ENCODE data around the gene B9D1. TPM values are rescaled to one million over a fixed set of nuclear protein-coding genes. Genes with fewer than 3 reads are reported as not detected.

The B9D1 gene
- total and polyA plus RNA-seq, 2 of the 13 experiments (the other 11 are each of a cell fraction or from before 2014, with no cell fraction given): 27.7 to 31.1 TPM

DNA sequence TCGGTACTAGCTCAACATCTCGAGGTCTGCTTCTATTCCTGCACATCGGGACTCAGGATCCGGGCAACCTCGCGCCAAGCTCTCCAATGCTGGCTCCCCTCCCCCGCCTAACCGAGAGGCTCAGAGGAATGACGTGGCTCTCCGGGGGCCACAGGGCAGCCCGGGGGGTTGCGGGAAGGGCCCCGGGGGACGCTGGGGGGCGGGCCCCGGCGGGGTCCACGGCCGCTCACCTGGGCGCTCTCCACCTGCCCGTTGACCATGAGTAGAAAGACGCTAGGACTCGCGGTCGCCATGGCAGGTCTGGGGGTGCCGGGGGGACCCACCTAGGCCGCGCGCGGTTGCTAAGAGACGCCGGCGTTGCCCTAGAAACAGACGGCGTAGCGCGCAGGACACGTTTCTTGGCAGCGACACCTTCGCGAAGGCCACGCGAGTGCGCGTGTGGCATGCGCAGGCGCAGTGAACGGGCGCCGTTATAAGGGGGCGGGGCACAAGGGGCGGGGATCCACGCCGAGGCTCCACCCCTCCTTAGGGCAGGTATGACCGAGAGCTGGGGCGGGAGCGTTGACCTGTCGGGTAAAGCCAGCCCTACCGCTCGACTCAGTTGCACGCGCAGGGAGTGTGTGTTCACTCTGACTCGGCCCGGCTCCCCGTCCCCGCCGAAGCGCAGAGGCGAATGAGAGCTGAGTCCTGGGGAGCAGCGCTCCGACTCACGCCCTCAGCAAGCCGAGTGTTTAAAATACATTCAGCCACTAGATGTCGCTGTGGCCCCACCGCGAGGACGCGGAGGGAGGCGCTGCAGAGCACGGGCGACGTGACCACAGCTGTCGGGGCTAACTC lies at the start of gene B9D1 (continued):
- peak; percentile 30 for TF ChIP-seq ASH2L (IDR thresholded peaks at IDR 0.05; ENCODE audit: insufficient read length, low read depth, low read length)
- TF ChIP-seq RBFOX2 (IDR thresholded peaks at IDR 0.05; ENCODE audit: low read depth, low read length): peak; percentile 79
- TF ChIP-seq, protein P1, sequence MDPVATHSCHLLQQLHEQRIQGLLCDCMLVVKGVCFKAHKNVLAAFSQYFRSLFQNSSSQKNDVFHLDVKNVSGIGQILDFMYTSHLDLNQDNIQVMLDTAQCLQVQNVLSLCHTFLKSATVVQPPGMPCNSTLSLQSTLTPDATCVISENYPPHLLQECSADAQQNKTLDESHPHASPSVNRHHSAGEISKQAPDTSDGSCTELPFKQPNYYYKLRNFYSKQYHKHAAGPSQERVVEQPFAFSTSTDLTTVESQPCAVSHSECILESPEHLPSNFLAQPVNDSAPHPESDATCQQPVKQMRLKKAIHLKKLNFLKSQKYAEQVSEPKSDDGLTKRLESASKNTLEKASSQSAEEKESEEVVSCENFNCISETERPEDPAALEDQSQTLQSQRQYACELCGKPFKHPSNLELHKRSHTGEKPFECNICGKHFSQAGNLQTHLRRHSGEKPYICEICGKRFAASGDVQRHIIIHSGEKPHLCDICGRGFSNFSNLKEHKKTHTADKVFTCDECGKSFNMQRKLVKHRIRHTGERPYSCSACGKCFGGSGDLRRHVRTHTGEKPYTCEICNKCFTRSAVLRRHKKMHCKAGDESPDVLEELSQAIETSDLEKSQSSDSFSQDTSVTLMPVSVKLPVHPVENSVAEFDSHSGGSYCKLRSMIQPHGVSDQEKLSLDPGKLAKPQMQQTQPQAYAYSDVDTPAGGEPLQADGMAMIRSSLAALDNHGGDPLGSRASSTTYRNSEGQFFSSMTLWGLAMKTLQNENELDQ (CRISPR knock-in tag; IDR thresholded peaks at IDR 0.05; ENCODE audit: borderline replicate concordance): no peak
- TF ChIP-seq, protein P2, sequence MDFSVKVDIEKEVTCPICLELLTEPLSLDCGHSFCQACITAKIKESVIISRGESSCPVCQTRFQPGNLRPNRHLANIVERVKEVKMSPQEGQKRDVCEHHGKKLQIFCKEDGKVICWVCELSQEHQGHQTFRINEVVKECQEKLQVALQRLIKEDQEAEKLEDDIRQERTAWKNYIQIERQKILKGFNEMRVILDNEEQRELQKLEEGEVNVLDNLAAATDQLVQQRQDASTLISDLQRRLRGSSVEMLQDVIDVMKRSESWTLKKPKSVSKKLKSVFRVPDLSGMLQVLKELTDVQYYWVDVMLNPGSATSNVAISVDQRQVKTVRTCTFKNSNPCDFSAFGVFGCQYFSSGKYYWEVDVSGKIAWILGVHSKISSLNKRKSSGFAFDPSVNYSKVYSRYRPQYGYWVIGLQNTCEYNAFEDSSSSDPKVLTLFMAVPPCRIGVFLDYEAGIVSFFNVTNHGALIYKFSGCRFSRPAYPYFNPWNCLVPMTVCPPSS (IDR thresholded peaks at IDR 0.05): no peak
- TF ChIP-seq CBX5 (CRISPR knock-in tag; IDR thresholded peaks at IDR 0.05; ENCODE audit: borderline replicate concordance): peak; percentile 71; the same call in 1 of the 2 replicates
- no peak for TF ChIP-seq KDM6A (CRISPR knock-in tag; IDR thresholded peaks at IDR 0.05; ENCODE audit: low read depth)
- TF ChIP-seq GABPA (IDR thresholded peaks at IDR 0.05; ENCODE audit: low read depth, low read length): no peak
- no peak for TF ChIP-seq GABPA (CRISPR knock-in tag; IDR thresholded peaks at IDR 0.05; ENCODE audit: low read depth)
- TF ChIP-seq, protein P3, sequence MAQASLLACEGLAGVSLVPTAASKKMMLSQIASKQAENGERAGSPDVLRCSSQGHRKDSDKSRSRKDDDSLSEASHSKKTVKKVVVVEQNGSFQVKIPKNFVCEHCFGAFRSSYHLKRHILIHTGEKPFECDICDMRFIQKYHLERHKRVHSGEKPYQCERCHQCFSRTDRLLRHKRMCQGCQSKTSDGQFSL (CRISPR knock-in tag; IDR thresholded peaks at IDR 0.05): no peak
- 0 out of 2 replicates have a peak, but pooled peaks have one; percentile 6 for TF ChIP-seq GLI4 (CRISPR knock-in tag; IDR thresholded peaks at IDR 0.05; ENCODE audit: borderline replicate concordance)
- peak; percentile 59; the same call in 1 of the 2 replicates for TF ChIP-seq BHLHE40 (IDR thresholded peaks at IDR 0.05; ENCODE audit: low read length)
- no peak for TF ChIP-seq NFE2L1 (CRISPR knock-in tag; IDR thresholded peaks at IDR 0.05; ENCODE audit: borderline replicate concordance)
- TF ChIP-seq ZNF446 (CRISPR knock-in tag; IDR thresholded peaks at IDR 0.05): no peak; the same call in 1 of the 2 replicates
- no peak for TF ChIP-seq ZNF260 (CRISPR knock-in tag; IDR thresholded peaks at IDR 0.05; ENCODE audit: borderline replicate concordance, low read depth)
- TF ChIP-seq, protein P4, sequence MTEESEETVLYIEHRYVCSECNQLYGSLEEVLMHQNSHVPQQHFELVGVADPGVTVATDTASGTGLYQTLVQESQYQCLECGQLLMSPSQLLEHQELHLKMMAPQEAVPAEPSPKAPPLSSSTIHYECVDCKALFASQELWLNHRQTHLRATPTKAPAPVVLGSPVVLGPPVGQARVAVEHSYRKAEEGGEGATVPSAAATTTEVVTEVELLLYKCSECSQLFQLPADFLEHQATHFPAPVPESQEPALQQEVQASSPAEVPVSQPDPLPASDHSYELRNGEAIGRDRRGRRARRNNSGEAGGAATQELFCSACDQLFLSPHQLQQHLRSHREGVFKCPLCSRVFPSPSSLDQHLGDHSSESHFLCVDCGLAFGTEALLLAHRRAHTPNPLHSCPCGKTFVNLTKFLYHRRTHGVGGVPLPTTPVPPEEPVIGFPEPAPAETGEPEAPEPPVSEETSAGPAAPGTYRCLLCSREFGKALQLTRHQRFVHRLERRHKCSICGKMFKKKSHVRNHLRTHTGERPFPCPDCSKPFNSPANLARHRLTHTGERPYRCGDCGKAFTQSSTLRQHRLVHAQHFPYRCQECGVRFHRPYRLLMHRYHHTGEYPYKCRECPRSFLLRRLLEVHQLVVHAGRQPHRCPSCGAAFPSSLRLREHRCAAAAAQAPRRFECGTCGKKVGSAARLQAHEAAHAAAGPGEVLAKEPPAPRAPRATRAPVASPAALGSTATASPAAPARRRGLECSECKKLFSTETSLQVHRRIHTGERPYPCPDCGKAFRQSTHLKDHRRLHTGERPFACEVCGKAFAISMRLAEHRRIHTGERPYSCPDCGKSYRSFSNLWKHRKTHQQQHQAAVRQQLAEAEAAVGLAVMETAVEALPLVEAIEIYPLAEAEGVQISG (CRISPR knock-in tag; IDR thresholded peaks at IDR 0.05): peak; percentile 80
- TF ChIP-seq ZNF124 (CRISPR knock-in tag; IDR thresholded peaks at IDR 0.05): 0 out of 2 replicates have a peak, but pooled peaks have one; percentile 34
- 0 out of 2 replicates have a peak, but pooled peaks have one; percentile 19 for TF ChIP-seq ZNF766 (CRISPR knock-in tag; IDR thresholded peaks at IDR 0.05; ENCODE audit: borderline replicate concordance)
- 0 out of 2 replicates have a peak, but pooled peaks have one; percentile 43 for TF ChIP-seq SSRP1 (CRISPR knock-in tag; IDR thresholded peaks at IDR 0.05)
- peak; percentile 68 for TF ChIP-seq ZMYM4 (CRISPR knock-in tag; IDR thresholded peaks at IDR 0.05)
- TF ChIP-seq, protein P5, sequence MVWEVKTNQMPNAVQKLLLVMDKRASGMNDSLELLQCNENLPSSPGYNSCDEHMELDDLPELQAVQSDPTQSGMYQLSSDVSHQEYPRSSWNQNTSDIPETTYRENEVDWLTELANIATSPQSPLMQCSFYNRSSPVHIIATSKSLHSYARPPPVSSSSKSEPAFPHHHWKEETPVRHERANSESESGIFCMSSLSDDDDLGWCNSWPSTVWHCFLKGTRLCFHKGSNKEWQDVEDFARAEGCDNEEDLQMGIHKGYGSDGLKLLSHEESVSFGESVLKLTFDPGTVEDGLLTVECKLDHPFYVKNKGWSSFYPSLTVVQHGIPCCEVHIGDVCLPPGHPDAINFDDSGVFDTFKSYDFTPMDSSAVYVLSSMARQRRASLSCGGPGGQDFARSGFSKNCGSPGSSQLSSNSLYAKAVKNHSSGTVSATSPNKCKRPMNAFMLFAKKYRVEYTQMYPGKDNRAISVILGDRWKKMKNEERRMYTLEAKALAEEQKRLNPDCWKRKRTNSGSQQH (CRISPR knock-in tag; IDR thresholded peaks at IDR 0.05; ENCODE audit: low read depth): no peak; the same call in 1 of the 2 replicates
- no peak for TF ChIP-seq PPARG (CRISPR knock-in tag; conservative IDR thresholded peaks at IDR 0.05)
- TF ChIP-seq KDM1A (CRISPR knock-in tag; IDR thresholded peaks at IDR 0.05): no peak
